NCI-H524 treated with DMSO at 0.1 percent for 48 hours (cell line): ENCODE results near the gene MADD.

Source experiments
- DNase-seq: peaks from one replicate; lab custom pipeline; 2025; lab: John Stamatoyannopoulos, UW

The MADD gene

GRCh38 chr11:47356998-47357329, 87.0 kb downstream of the MADD start:
- no peak for DNase-seq

- DNase-seq: no peak
Measured at GRCh38 chr11:47357985-47358730, 88.2 kb downstream of the MADD start.

GRCh38 chr11:47358731-47359051, 88.8 kb downstream of the MADD start:
- no peak for DNase-seq

GRCh38 chr11:47359162-47359561, 89.2 kb downstream of the MADD start:
- no peak for DNase-seq

GRCh38 chr11:47359586-47359985, 89.7 kb downstream of the MADD start:
- DNase-seq: no peak

- no peak for DNase-seq
Measured at GRCh38 chr11:47360341-47360740, 90.4 kb downstream of the MADD start.

GRCh38 chr11:47361419-47361818, 91.5 kb downstream of the MADD start:
- no peak for DNase-seq

GRCh38 chr11:47366020-47366490, 96.1 kb downstream of the MADD start:
- DNase-seq: no peak

GRCh38 chr11:47369676-47370075, 99.7 kb downstream of the MADD start:
- DNase-seq: no peak

- DNase-seq: no peak
Measured at GRCh38 chr11:47372422-47372821, 102.5 kb downstream of the MADD start.

- DNase-seq: no peak
Measured at GRCh38 chr11:47373876-47374719, 104.2 kb downstream of the MADD start.

GRCh38 chr11:47374720-47375019, 104.7 kb downstream of the MADD start:
- DNase-seq: no peak

GRCh38 chr11:47375020-47375419, 105.1 kb downstream of the MADD start:
- DNase-seq: no peak

- no peak for DNase-seq
Measured at GRCh38 chr11:47375546-47376085, 105.7 kb downstream of the MADD start.

- no peak for DNase-seq
Measured at GRCh38 chr11:47376107-47376524, 106.2 kb downstream of the MADD start.

GRCh38 chr11:47376525-47377371, 106.8 kb downstream of the MADD start:
- no peak for DNase-seq

GRCh38 chr11:47377571-47378009, 107.7 kb downstream of the MADD start:
- no peak for DNase-seq

GRCh38 chr11:47378010-47378835, 108.3 kb downstream of the MADD start, which contains the start of gene SPI1:
TSS of gene SPI1 (minus strand) at chr11:47378547. CDS start at chr11:47378353, 194 bp downstream.
- no peak for DNase-seq

GRCh38 chr11:47378836-47379170, 108.9 kb downstream of the MADD start:
- no peak for DNase-seq

GRCh38 chr11:47379317-47379716, 109.4 kb downstream of the MADD start:
- DNase-seq: no peak
